HepG2 (cell line): ENCODE data around the gene SBK1. TPM values are rescaled to one million over a fixed set of nuclear protein-coding genes. Genes with fewer than 3 reads are reported as not detected.

Experiments
- ATAC-seq: fragments of 200-7000 bp; cut with Tn5 transposase; 3 replicates; pipeline ENCODE4 v1.9.1; 2020; ENCODE audit warnings: mild to moderate bottlenecking, moderate library complexity
- BruUV-seq: library from RNA; stranded (reverse); fragments of 400-500 nt; replicated peaks from 2 replicates; lab custom pipeline; 2021; lab: Mats Ljungman, UMichigan
- CTCF ChIA-PET: fragments of 300-600 bp; formaldehyde crosslinking; extraction: SDS; loops from one replicate; lab custom pipeline; 2021; ENCODE audit warnings: low total read pairs, inconsistent platforms, low intra/inter-chr PET ratio; lab: Yijun Ruan, JAX
- POLR2A ChIA-PET: fragments of 350-600 bp; sonication (Branson Sonifier 250); formaldehyde crosslinking; loops from one replicate; lab custom pipeline; 2020; ENCODE audit warnings: antibody characterized with exemption, inconsistent platforms; lab: Yijun Ruan, JAX
- DNase-seq: peaks from one replicate; pipeline ENCODE4 v3.0.0-alpha.2; 2015; ENCODE audit warnings: low spot score
- FAIRE-seq: peaks from 3 replicates; lab custom pipeline; 2011; peaks lifted over from hg19 to GRCh38; lab: Jason Lieb, UNC
- H2AFZ ChIP-seq: one replicate; pipeline ENCODE4 v1.6.1; 2011; ENCODE audit warnings: low read length, inconsistent platforms
- H3K27ac ChIP-seq: fragments of 300-600 bp; 3 replicates; pipeline ENCODE4 v1.8.0; 2011; ENCODE audit warnings: mixed run types, mild to moderate bottlenecking, mixed read lengths, low read length, inconsistent platforms; ENCODE audit not compliant: insufficient read depth; ENCODE audit errors: extremely low read length
- H3K27me3 ChIP-seq, 2 experiments: fragments of 200-600 bp in 1 of 2; 2 replicates in 1 of 2; 3 replicates in 1 of 2; pipeline versions ENCODE4 v1.6.0 to v1.8.0; 2011; ENCODE audit warnings: low read length in 2 of 2, mild to moderate bottlenecking in 2 of 2, moderate library complexity in 2 of 2, inconsistent platforms in 1 of 2; ENCODE audit not compliant: insufficient read depth in 2 of 2, control insufficient read depth in 1 of 2
- H3K36me3 ChIP-seq, 2 experiments: fragments of 200-600 bp in 1 of 2; replicated peaks in 1 of 2; 2 replicates in 1 of 2; 3 replicates in 1 of 2; pipeline versions ENCODE4 v1.5.1 to v1.8.0; 2011; ENCODE audit warnings: low read length in 2 of 2, inconsistent platforms in 1 of 2; ENCODE audit not compliant: insufficient read depth in 2 of 2, control insufficient read depth in 1 of 2
- H3K4me1 ChIP-seq: 2 replicates; pipeline ENCODE4 v1.5.1; 2012; ENCODE audit warnings: low read length, inconsistent platforms; ENCODE audit not compliant: insufficient read depth
- H3K4me2 ChIP-seq: 2 replicates; pipeline ENCODE4 v1.6.0; 2011; ENCODE audit warnings: low read depth, low read length, inconsistent platforms
- H3K4me3 ChIP-seq, 3 experiments: fragments of 200-600 bp in 1 of 3; sonication (generic), shearing (Covaris generic) in 1 of 3; replicated peaks in 1 of 3; 2 replicates each; pipeline ENCODE4 v1.5.1; 2011 to 2016; ENCODE audit warnings: low read length in 3 of 3, inconsistent platforms in 2 of 3, low read depth in 2 of 3, mild to moderate bottlenecking in 2 of 3, control low read depth in 1 of 3, mixed read lengths in 1 of 3; ENCODE audit not compliant: insufficient read depth in 1 of 3
- H3K79me2 ChIP-seq: one replicate; pipeline ENCODE4 v1.6.1; 2011; ENCODE audit warnings: low read length, inconsistent platforms; ENCODE audit not compliant: insufficient read depth
- H3K9ac ChIP-seq: 2 replicates; pipeline ENCODE4 v1.6.0; 2011; ENCODE audit warnings: mild to moderate bottlenecking, low read depth, low read length, inconsistent platforms; ENCODE audit not compliant: insufficient read depth
- H3K9me3 ChIP-seq: 2 replicates; pipeline ENCODE4 v1.5.1; 2012; ENCODE audit warnings: mild to moderate bottlenecking, low read length
- H4K20me1 ChIP-seq: 2 replicates; pipeline ENCODE4 v1.6.0; 2011; ENCODE audit warnings: inconsistent platforms, mild to moderate bottlenecking, low read length, moderate library complexity; ENCODE audit not compliant: insufficient read depth
- CBX1 ChIP-seq: IDR thresholded peaks from one replicate; pipeline ENCODE4 v1.6.1; 2016; ENCODE audit warnings: antibody characterized with exemption, low read depth
- NFE2L2 ChIP-seq: fragments of 150-350 bp; IDR thresholded peaks from 2 replicates; pipeline ENCODE4 v1.6.1; 2014; ENCODE audit warnings: low read length
- RARG ChIP-seq: sonication (generic); formaldehyde crosslinking; IDR thresholded peaks from 2 replicates; pipeline ENCODE4 v1.4.0; 2020; ENCODE audit warnings: low read depth, mild to moderate bottlenecking, missing genetic modification reagents
- ZNF619 ChIP-seq: sonication (generic); formaldehyde crosslinking; IDR thresholded peaks from 2 replicates; pipeline ENCODE4 v1.4.0; 2020; ENCODE audit warnings: mild to moderate bottlenecking, missing genetic modification reagents
- WGBS: methylation state at CpG from one replicate; pipeline ENCODE4 v1.1.6; 2017; ENCODE audit warnings: low lambda C conversion rate; 5-methylcytosine and 5-hydroxymethylcytosine counted together
- in situ Hi-C: cut with HindIII; loops from 2 replicates; pipeline ENCODE4 v1.10.0; 2017; ENCODE audit warnings: low pct_unique_long_range_greater_than_20kb; ENCODE audit not compliant: extremely low pct_ligation_motif_present
- intact Hi-C: fragments of 100-400 bp; cut with micrococcal nuclease; formaldehyde crosslinking; loops from one replicate; pipeline ENCODE4 v1.10.0; 2022; ENCODE audit not compliant: unreplicated experiment
- polyA plus RNA-seq, 8 experiments: library from polyadenylated mRNA; depleted of rRNA in 3 of 8; stranded (reverse) in 7 of 8; unstranded in 1 of 8; fragments of >200 nt; fragmentation: Illumina TruSeq in 4 of 8; extraction: Trizol in 4 of 8; gene quantifications; 2 replicates each; pipeline versions ENCODE4 v1.2.1 to v1.2.3, GENCODE V29; 2011 to 2016; ENCODE audit warnings: low read depth in 4 of 8, missing spikeins in 1 of 8, mixed read lengths in 1 of 8; ENCODE audit not compliant: insufficient read depth in 1 of 8
- total RNA-seq, 5 experiments: library from RNA; depleted of rRNA; stranded (reverse); fragments of >200 nt; fragmentation: Illumina TruSeq; extraction: Trizol; gene quantifications; 2 replicates each; pipeline ENCODE4 v1.2.3, GENCODE V29; 2016; ENCODE audit warnings: low read depth in 1 of 5
- TF ChIP-seq, protein P1 (sequence below): sonication (generic); formaldehyde crosslinking; IDR thresholded peaks from 2 replicates; pipeline ENCODE4 v1.5.0; 2020; ENCODE audit warnings: missing genetic modification reagents, mild to moderate bottlenecking, borderline replicate concordance
- TF ChIP-seq, protein P2 (sequence below): IDR thresholded peaks from 2 replicates; pipeline ENCODE4 v1.6.1; 2016; ENCODE audit warnings: mild to moderate bottlenecking
- TF ChIP-seq, protein P3 (sequence below): sonication (generic); formaldehyde crosslinking; IDR thresholded peaks from 2 replicates; pipeline ENCODE4 v1.8.0; 2022; ENCODE audit warnings: low read depth, missing genetic modification reagents
- TF ChIP-seq, protein P4 (sequence below): sonication (generic); formaldehyde crosslinking; IDR thresholded peaks from 2 replicates; pipeline ENCODE4 v1.8.0; 2022; ENCODE audit warnings: missing genetic modification reagents, mild to moderate bottlenecking, moderate library complexity, borderline replicate concordance

Gene SBK1
- total and polyA plus RNA-seq, 2 of the 13 experiments (the other 11 are each of a cell fraction or from before 2014, with no cell fraction given), result 0.15 to 0.17 TPM

DNA sequence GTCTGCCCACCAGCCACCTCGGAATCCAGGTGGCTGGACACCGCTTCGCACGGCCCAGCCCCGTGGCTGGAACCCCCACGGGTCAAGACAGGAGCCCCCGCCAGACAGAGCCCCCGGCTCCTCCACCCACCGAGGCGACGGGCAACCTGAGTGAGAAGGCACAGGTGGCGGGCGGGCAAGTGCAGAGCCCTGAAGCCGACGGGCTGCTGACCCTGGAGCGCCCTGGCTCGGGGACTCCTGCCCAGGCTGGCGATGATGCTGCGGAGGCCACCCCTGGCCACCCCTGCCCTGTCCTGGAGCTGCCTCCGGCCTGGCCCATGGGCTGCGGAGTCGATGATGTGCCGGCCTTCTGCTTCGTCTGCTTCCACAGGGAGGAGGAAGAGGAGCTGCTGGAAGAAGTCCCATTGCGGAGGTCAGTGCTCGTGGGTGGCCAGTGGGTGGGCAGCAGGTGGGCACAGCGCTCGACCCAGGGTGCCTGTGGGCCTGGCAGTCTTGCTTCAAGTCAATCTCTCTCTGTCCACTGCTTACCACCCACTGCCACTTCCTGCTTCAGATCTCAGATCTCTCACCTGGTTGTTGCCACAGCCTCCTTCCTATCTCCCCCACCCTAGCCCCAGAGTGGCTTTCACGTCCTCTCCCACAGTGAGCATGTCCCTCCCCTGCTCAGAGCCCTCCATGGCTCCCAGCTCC is 33.1 kb upstream of the SBK1 start:
- Histone ChIP-seq H3K27me3 (peaks cover 8 to 53% of the 10 kb centered on the region in 2 experiments; a peak in 4 of 5 replicates), H3K79me2 (no peaks in the 10 kb centered on the region), H3K4me2 (no peak overlapping the region), H3K9me3 (no peaks in the 10 kb centered on the region), H3K36me3 (no peaks in the 10 kb centered on the region), H3K9ac (no peak overlapping the region), H2AFZ (no peak overlapping the region), H3K4me3 (no peak overlapping the region)
- intact Hi-C loops, result no loop called here
- no peak; the same call in 2 of the 3 replicates for ATAC-seq
- no TSS peak for BruUV-seq
- POLR2A ChIA-PET, result no interaction called here
- no peak for FAIRE-seq
- TF ChIP-seq, protein P1, sequence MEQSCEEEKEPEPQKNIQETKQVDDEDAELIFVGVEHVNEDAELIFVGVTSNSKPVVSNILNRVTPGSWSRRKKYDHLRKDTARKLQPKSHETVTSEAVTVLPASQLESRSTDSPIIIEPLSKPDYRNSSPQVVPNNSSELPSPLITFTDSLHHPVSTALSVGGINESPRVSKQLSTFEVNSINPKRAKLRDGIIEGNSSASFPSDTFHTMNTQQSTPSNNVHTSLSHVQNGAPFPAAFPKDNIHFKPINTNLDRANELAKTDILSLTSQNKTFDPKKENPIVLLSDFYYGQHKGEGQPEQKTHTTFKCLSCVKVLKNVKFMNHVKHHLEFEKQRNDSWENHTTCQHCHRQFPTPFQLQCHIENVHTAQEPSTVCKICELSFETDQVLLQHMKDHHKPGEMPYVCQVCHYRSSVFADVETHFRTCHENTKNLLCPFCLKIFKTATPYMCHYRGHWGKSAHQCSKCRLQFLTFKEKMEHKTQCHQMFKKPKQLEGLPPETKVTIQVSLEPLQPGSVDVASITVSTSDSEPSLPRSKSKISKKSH, result 0 out of 2 replicates have a peak, but pooled peaks have one; percentile 5
- no peak for TF ChIP-seq ZNF619 (CRISPR knock-in tag)
- TF ChIP-seq, all 625 proteins: peak for 1
- H4K20me1 ChIP-seq, result no peaks in the 10 kb centered on the region
- CTCF ChIA-PET, result no interaction called here
- H3K4me1 ChIP-seq, result no peaks in the 10 kb centered on the region
- WGBS, result 34% methylated on average over 10 of the region's 29 CpGs
- in situ Hi-C loops, result loop anchor here (10.0 kb wide), 1 partner anchor 56 kb away; no protein-coding TSS in a partner anchor
- no peak for DNase-seq
- no peak overlapping the region for H3K27ac ChIP-seq

DNA sequence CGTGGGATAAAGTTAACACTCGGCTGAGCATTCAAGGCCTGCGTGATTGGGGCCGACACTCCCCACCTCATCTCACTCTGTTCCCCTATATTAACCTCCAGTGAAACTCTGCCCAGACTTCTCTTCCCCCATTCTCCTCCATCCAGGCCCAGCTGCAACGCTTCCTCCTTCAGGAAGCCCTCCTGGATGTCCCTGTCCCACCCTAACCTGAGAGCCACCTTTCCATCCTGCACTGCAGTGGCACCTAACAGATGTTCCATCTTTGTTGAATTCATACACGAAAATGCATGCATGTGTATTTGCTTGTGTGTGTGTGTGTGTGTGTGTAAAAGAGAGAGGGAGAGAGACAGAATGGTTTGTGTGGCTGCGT is 32.6 kb upstream of the SBK1 start:
- 0 out of 2 replicates have a peak, but pooled peaks cover 3% of the 10 kb centered on the region for H3K4me1 ChIP-seq
- ATAC-seq (no peak), FAIRE-seq (no peak), DNase-seq (no peak)
- no peaks in the 10 kb centered on the region for H4K20me1 ChIP-seq
- ChIA-PET POLR2A (no interaction called here), CTCF (no interaction called here)
- no peak overlapping the region for H3K9ac ChIP-seq
- in situ Hi-C loops (loop anchor here (10.0 kb wide), 1 partner anchor 55 kb away; no protein-coding TSS in a partner anchor), intact Hi-C loops (no loop called here)
- H3K4me2 ChIP-seq, result no peak overlapping the region
- no peaks in the 10 kb centered on the region for H3K36me3 ChIP-seq
- H3K27ac ChIP-seq, result no peak overlapping the region
- no peak overlapping the region for H3K4me3 ChIP-seq
- H2AFZ ChIP-seq, result no peak overlapping the region
- no peaks in the 10 kb centered on the region for H3K79me2 ChIP-seq
- peaks cover 8 to 53% of the 10 kb centered on the region in 2 experiments; a peak in 4 of 5 replicates for H3K27me3 ChIP-seq
- no peaks in the 10 kb centered on the region for H3K9me3 ChIP-seq
- no TSS peak for BruUV-seq
- 34% methylated on average over 7 of the region's 7 CpGs for WGBS
- TF ChIP-seq RARG (CRISPR knock-in tag) (no peak), CBX1 (no peak), NFE2L2 (no peak)
- TF ChIP-seq, protein P2, sequence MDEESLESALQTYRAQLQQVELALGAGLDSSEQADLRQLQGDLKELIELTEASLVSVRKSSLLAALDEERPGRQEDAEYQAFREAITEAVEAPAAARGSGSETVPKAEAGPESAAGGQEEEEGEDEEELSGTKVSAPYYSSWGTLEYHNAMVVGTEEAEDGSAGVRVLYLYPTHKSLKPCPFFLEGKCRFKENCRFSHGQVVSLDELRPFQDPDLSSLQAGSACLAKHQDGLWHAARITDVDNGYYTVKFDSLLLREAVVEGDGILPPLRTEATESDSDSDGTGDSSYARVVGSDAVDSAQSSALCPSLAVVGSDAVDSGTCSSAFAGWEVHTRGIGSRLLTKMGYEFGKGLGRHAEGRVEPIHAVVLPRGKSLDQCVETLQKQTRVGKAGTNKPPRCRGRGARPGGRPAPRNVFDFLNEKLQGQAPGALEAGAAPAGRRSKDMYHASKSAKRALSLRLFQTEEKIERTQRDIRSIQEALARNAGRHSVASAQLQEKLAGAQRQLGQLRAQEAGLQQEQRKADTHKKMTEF (CRISPR knock-in tag), result no peak
- TF ChIP-seq, protein P3, sequence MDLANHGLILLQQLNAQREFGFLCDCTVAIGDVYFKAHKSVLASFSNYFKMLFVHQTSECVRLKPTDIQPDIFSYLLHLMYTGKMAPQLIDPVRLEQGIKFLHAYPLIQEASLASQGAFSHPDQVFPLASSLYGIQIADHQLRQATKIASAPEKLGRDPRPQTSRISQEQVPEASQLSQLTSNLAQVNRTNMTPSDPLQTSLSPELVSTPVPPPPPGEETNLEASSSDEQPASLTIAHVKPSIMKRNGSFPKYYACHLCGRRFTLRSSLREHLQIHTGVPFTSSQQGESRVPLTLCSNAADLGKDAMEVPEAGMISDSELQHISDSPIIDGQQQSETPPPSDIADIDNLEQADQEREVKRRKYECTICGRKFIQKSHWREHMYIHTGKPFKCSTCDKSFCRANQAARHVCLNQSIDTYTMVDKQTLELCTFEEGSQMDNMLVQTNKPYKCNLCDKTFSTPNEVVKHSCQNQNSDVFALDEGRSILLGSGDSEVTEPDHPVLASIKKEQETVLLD (CRISPR knock-in tag), result no peak
- TF ChIP-seq, protein P4, sequence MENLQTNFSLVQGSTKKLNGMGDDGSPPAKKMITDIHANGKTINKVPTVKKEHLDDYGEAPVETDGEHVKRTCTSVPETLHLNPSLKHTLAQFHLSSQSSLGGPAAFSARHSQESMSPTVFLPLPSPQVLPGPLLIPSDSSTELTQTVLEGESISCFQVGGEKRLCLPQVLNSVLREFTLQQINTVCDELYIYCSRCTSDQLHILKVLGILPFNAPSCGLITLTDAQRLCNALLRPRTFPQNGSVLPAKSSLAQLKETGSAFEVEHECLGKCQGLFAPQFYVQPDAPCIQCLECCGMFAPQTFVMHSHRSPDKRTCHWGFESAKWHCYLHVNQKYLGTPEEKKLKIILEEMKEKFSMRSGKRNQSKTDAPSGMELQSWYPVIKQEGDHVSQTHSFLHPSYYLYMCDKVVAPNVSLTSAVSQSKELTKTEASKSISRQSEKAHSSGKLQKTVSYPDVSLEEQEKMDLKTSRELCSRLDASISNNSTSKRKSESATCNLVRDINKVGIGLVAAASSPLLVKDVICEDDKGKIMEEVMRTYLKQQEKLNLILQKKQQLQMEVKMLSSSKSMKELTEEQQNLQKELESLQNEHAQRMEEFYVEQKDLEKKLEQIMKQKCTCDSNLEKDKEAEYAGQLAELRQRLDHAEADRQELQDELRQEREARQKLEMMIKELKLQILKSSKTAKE (CRISPR knock-in tag), result no peak
